HepG2 (cell line): ENCODE data around the gene TMCC2. TPM values are rescaled to one million over a fixed set of nuclear protein-coding genes. Genes with fewer than 3 reads are reported as not detected.

ENCODE experiments used
- AHR ChIP-seq: IDR thresholded peaks from 2 replicates; pipeline ENCODE4 v1.6.1; 2018; ENCODE audit warnings: missing genetic modification reagents, missing compliant biosample characterization
- CCDC6 ChIP-seq: sonication (generic); formaldehyde crosslinking; IDR thresholded peaks from 2 replicates; pipeline ENCODE4 v1.8.1; 2022; ENCODE audit warnings: mild to moderate bottlenecking, missing genetic modification reagents, moderate library complexity
- CHD2 ChIP-seq: IDR thresholded peaks from 2 replicates; pipeline ENCODE4 v1.6.1; 2011; ENCODE audit warnings: low read depth, low read length, improper control_type of control experiment
- HNRNPL ChIP-seq: fragments of 200-400 bp; formaldehyde crosslinking; IDR thresholded peaks from 2 replicates; pipeline ENCODE4 v1.6.1; 2017; ENCODE audit warnings: mild to moderate bottlenecking, low read depth, low read length
- NR2F2 ChIP-seq: IDR thresholded peaks from 2 replicates; pipeline ENCODE4 v1.6.1; 2012; ENCODE audit warnings: low read depth, inconsistent platforms, borderline replicate concordance
- ONECUT2 ChIP-seq: sonication (generic); formaldehyde crosslinking; IDR thresholded peaks from 2 replicates; pipeline ENCODE4 v1.4.0; 2020; ENCODE audit warnings: missing genetic modification reagents
- PHB2 ChIP-seq: fragments of 450-650 bp; IDR thresholded peaks from 2 replicates; pipeline ENCODE4 v1.6.1; 2018; ENCODE audit not compliant: partially characterized antibody
- SETDB1 ChIP-seq: sonication (generic); formaldehyde crosslinking; IDR thresholded peaks from 2 replicates; pipeline ENCODE4 v1.5.1; 2020; ENCODE audit warnings: missing genetic modification reagents, mild to moderate bottlenecking, borderline replicate concordance
- SNAI1 ChIP-seq: sonication (generic); formaldehyde crosslinking; IDR thresholded peaks from 2 replicates; pipeline ENCODE4 v1.5.0; 2020; ENCODE audit warnings: mild to moderate bottlenecking, missing genetic modification reagents, borderline replicate concordance
- TCF7 ChIP-seq: sonication (generic); IDR thresholded peaks from 2 replicates; pipeline ENCODE4 v1.6.1; 2016; ENCODE audit warnings: antibody characterized with exemption, low read depth
- TEAD3 ChIP-seq: optimal IDR thresholded peaks from 2 replicates; pipeline ENCODE3; 2016; ENCODE audit warnings: borderline replicate concordance
- TGIF2 ChIP-seq: IDR thresholded peaks from 2 replicates; pipeline ENCODE4 v1.6.1; 2016; ENCODE audit warnings: control low read depth, missing compliant biosample characterization
- YEATS2 ChIP-seq: sonication (generic); formaldehyde crosslinking; IDR thresholded peaks from 2 replicates; pipeline ENCODE4 v1.4.0; 2020; ENCODE audit warnings: missing genetic modification reagents, borderline replicate concordance
- ZFX ChIP-seq: sonication (generic); formaldehyde crosslinking; IDR thresholded peaks from 2 replicates; pipeline ENCODE4 v1.4.0; 2020; ENCODE audit warnings: mild to moderate bottlenecking, low read depth, missing genetic modification reagents, moderate library complexity
- ZNF17 ChIP-seq: sonication (generic); formaldehyde crosslinking; IDR thresholded peaks from 2 replicates; pipeline ENCODE4 v1.5.0; 2020; ENCODE audit warnings: mild to moderate bottlenecking, missing genetic modification reagents
- ZNF407 ChIP-seq: sonication (generic); formaldehyde crosslinking; IDR thresholded peaks from one replicate; pipeline ENCODE4 v1.5.1; 2020; ENCODE audit warnings: mild to moderate bottlenecking, missing genetic modification reagents; ENCODE audit errors: not compliant biosample characterization
- ZNF512B ChIP-seq: sonication (generic); formaldehyde crosslinking; IDR thresholded peaks from 2 replicates; pipeline ENCODE4 v1.5.1; 2020; ENCODE audit warnings: missing genetic modification reagents, mild to moderate bottlenecking, borderline replicate concordance
- ZNF530 ChIP-seq: sonication (generic); formaldehyde crosslinking; IDR thresholded peaks from 2 replicates; pipeline ENCODE4 v1.5.0; 2020; ENCODE audit warnings: low read depth, mild to moderate bottlenecking, missing genetic modification reagents
- ZNF670 ChIP-seq: sonication (generic); formaldehyde crosslinking; IDR thresholded peaks from 2 replicates; pipeline ENCODE4 v1.8.0; 2022; ENCODE audit warnings: mild to moderate bottlenecking, missing genetic modification reagents, borderline replicate concordance
- polyA plus RNA-seq, 8 experiments: library from polyadenylated mRNA; depleted of rRNA in 3 of 8; stranded (reverse) in 7 of 8; unstranded in 1 of 8; fragments of >200 nt; fragmentation: Illumina TruSeq in 4 of 8; extraction: Trizol in 4 of 8; gene quantifications; 2 replicates each; pipeline versions ENCODE4 v1.2.1 to v1.2.3, GENCODE V29; 2011 to 2016; ENCODE audit warnings: low read depth in 4 of 8, missing spikeins in 1 of 8, mixed read lengths in 1 of 8; ENCODE audit not compliant: insufficient read depth in 1 of 8
- total RNA-seq, 5 experiments: library from RNA; depleted of rRNA; stranded (reverse); fragments of >200 nt; fragmentation: Illumina TruSeq; extraction: Trizol; gene quantifications; 2 replicates each; pipeline ENCODE4 v1.2.3, GENCODE V29; 2016; ENCODE audit warnings: low read depth in 1 of 5

TMCC2 gene
- total and polyA plus RNA-seq, 2 of the 13 experiments (the other 11 are each of a cell fraction or from before 2014, with no cell fraction given), result 0.12 to 0.24 TPM

- no peak for TF ChIP-seq ZNF407 (CRISPR knock-in tag)
- TF ChIP-seq PHB2, result no peak
- TF ChIP-seq ONECUT2 (CRISPR knock-in tag), result no peak
- no peak for TF ChIP-seq SETDB1
- TF ChIP-seq ZNF512B, result no peak
- no peak for TF ChIP-seq CHD2
- TF ChIP-seq AHR (CRISPR knock-in tag), result no peak
- no peak for TF ChIP-seq ZNF530
- peak; percentile 36 for TF ChIP-seq TCF7
- TF ChIP-seq HNRNPL, result 0 out of 2 replicates have a peak, but pooled peaks have one; percentile 38
- no peak for TF ChIP-seq SNAI1 (CRISPR knock-in tag)
- TF ChIP-seq TGIF2 (CRISPR knock-in tag), result no peak
- peak; percentile 77; the same call in 1 of the 2 replicates for TF ChIP-seq ZFX (CRISPR knock-in tag)
- TF ChIP-seq TEAD3 (CRISPR knock-in tag), result peak; percentile 7
- no peak for TF ChIP-seq CCDC6
- TF ChIP-seq YEATS2 (CRISPR knock-in tag), result no peak
- TF ChIP-seq ZNF17 (CRISPR knock-in tag), result no peak
- TF ChIP-seq ZNF670 (CRISPR knock-in tag), result no peak
- peak; percentile 76 for TF ChIP-seq NR2F2
Measured at GRCh38 chr1:205294175-205294917, 66.6 kb downstream of the TMCC2 start (continued).
